DMS 273 (cell line): ENCODE results near the gene CHST8.

Source experiments
- DNase-seq: peaks from one replicate; lab custom pipeline; 2025; ENCODE audit not compliant: unreplicated experiment; lab: John Stamatoyannopoulos, UW

CHST8 gene

GRCh38 chr19:33734913-33735312 is 113.2 kb downstream of the CHST8 start:
- peak; percentile 42 for DNase-seq

DNA sequence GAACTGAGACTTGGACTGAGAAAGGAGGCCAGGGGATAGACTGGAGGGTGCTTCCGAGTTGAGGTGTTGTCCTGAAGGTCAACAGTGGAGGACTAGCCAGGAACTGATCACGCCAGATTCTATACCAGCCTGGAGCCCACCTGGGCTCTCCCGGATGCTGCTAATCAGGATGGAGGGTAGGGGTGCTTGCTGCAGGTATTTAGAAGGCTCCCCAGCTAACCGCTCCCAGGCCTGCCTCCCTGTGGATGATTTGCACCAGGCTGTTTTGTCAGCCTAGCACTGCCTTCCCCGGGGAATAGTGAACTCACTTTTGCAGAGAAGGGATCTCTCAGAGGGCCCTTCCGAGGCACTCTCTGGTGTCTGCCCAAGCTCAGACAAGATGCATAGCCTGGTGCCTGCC is 114.4 kb downstream of the CHST8 start:
- no peak for DNase-seq

GRCh38 chr19:33736787-33737186 is 115.0 kb downstream of the CHST8 start:
- no peak for DNase-seq

DNA sequence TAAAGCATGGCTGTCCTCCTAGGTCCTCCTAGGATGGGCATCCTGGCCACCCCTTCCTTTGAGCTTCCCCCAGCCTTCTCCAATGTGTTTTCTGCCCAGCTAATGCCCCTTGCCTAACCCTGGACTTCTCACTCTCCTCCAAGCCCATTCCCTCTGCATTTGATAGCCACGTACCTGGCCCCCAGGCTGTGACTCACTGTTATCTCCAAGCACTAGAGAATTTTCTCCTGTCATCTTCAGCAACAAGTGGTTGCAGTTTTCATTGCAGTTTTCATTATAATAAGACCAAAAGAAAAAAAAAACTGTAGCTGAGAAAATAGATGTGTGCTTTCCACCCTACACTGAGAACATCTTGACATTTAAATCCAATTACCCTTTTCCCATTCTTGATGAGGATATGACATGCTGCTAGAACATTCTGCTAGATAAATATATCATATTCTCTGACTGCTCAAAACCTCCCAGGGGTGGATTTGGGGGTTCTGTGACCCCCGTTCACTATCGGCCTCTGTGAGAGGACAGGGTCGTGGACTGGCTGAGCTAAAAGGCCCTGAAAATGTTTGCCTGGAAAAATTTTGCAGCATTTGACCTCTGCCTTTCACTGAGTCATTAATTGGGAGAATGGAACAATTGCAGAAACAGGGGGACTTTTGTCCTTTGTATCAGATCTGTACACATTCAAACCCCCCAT is 116.1 kb downstream of the CHST8 start:
- DNase-seq, result no peak

DNA sequence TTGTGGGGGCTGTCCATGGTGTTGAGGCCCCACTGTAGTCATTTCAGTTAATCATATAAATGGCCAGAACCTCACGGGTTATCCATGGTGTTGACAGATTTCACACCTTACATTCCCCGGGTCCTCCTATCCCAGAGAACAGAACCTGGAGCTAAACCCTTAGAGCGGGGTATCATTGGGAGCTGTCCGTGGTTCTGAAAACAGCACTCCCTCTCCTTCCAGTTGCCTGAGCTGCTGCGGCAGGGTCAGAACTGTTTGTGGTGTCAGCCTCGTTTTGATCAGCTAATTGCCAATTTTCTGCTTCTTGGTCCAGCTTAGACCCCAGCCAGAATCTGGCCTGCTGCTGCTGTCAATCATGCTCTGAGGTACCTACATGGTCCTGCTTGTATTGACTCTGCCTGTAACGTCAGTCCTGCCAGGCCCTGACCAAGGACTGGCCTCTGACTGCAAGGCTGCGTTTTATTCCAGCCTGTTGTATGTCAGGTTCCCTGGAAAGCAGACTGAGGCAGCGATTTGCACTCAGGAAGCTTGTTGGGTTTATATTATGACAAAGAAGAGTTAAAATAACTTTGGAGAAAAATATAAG is 119.2 kb downstream of the CHST8 start:
- peak; percentile 64 for DNase-seq

DNA sequence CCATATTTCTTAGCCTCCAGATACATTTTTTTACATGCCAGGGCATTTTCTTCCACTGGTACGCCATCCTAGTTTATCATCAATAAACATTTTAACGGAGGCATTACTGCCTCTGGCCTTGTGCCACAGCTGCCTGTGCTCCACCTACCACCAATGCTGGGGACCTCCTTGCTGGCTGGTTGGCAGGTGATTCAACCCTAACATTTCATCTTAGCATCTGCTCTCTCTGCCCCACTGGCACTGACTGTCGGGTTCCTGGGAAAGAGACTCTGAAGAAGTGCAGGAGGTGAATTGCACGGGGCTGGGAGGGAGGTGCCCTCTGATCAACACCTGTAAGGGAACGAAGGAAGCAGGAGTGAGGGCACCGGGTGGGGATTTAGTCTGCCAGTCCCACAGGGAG is 123.5 kb downstream of the CHST8 start:
- no peak for DNase-seq

DNA sequence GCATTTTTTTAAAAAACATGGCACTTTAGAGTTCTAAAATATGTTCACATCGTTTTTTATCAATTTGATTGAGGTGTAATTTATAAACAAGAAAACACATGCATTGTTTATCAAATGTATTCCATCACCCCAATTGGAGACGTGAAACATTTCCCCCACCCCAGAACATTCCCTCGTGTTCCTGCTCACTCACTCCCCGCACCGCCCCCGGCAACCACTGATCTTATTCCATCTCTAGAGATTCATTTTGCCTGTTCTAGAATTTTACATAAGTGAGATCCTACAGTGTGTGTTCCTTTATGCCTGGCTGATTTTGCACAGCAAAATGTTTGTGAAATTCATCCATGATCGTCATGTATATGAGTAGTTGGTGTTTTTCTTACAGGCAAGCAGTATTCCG is 124.4 kb downstream of the CHST8 start:
- DNase-seq, result no peak

GRCh38 chr19:33747273-33747672 is 125.5 kb downstream of the CHST8 start:
- DNase-seq, result no peak

- DNase-seq, result no peak
Measured at GRCh38 chr19:33748231-33748630, 126.5 kb downstream of the CHST8 start.

- no peak for DNase-seq
Measured at GRCh38 chr19:33749016-33749415, 127.3 kb downstream of the CHST8 start.

DNA sequence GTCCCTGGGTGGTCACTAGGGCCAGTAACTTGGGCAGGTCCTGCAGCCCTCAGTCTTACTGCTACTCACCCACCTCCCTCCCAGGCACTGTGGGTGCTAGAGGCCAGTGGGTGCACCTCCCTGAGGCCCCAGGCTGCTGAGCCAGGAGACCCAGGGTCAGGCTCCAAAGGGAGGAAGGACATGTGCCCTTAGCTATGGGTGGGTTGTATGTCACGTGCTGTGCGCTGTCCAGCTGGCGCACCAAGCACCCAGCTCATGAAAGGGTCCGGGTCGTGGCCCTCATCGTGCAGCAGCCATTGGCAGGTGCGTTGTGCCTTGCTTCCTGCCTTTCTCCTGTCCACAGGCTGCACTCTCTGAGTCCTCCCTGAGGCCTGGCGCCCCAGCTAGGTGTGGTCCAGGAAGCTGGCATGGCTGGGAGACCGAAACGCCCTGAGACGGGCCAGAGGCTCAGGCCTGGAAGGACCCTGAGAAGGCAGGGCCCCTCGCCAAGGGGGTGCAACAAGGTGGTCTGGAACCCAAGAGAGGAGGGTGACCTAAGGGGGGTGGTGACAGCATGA is 127.9 kb downstream of the CHST8 start:
- no peak for DNase-seq

DNA sequence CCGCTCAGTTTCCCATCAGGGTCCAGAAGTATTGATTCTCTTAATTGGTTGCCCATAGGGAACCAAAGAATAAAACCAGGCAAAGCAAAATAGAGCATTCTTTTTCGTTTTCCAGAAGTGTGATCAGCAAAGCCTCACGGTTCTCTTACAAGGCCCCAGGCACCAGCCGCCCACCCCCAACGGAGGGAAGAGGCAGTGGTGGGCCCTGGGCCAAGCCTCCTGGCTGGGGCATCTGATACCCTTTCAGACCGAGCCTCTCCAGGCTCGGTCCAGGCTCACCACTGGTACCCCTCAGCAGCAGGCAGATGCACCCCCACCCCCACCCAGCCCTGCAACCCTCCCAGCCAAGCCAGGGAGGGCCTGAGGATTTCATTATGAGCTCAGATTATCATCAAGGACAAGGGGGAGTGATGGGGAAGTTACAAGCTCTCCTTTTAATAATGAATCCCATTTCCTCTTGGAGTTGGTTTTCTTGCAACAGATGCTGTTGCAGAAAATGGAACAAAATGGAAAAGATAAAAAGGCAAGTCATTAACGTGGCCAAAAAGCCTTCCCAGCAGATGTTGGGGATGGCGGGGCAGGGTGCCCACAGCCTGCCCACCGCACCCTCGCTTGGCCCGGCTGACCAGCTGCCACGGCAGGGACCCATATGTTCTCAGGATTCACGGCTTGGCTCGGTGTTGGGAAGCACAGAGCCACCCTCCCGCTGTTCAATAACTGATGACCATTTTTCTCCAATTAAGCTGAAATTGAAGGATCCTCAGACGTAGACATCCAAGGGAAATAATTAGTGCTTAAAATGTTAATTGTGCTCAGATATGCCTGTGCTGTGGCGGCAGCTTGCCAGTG is 129.1 kb downstream of the CHST8 start:
- peak; percentile 84 for DNase-seq

DNA sequence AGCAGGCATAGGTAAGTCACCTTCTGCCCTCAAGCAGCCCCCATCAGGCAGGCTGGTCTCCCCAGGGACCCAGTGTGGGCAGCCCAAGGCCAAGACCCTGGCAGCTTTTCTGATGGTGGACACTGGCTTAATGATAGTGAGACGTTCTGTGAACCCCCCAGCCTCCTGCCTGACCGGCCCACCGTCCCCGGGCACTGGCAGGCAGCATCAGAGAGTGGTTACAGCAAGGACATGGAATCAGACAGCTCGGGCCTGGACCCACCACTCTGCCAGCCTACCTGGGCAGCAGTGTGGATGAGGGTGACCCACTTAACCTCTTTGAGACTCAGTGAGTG is 129.7 kb downstream of the CHST8 start:
- no peak for DNase-seq

- peak; percentile 65 for DNase-seq
Measured at GRCh38 chr19:33752018-33752800, 130.5 kb downstream of the CHST8 start.

DNA sequence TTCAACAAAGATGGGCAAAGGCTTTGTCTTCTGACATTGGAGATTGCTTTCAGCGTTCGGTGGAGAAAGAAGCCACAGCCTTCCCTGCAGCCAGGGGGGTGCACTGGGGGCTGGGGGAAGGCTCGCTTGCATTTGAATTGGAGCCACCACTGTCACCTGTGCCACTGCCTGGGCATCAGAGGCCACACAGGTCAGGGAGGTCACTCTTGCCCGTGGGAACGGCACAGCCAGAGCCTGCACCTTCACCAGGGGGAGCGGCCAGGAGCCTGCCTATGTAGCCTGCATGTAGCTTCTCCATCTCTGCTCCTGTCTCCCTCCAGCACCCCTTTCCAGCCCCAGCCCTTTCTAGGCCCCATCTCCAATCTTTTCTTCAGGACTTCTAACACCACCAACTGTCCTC is 131.2 kb downstream of the CHST8 start:
- DNase-seq, result no peak

- no peak for DNase-seq
Measured at GRCh38 chr19:33754361-33754760, 132.6 kb downstream of the CHST8 start.

GRCh38 chr19:33755099-33756035 is 133.6 kb downstream of the CHST8 start:
- DNase-seq, result peak; percentile 46

GRCh38 chr19:33756177-33756576 is 134.4 kb downstream of the CHST8 start:
- no peak for DNase-seq

GRCh38 chr19:33758541-33759013 is 136.8 kb downstream of the CHST8 start:
- no peak for DNase-seq

DNA sequence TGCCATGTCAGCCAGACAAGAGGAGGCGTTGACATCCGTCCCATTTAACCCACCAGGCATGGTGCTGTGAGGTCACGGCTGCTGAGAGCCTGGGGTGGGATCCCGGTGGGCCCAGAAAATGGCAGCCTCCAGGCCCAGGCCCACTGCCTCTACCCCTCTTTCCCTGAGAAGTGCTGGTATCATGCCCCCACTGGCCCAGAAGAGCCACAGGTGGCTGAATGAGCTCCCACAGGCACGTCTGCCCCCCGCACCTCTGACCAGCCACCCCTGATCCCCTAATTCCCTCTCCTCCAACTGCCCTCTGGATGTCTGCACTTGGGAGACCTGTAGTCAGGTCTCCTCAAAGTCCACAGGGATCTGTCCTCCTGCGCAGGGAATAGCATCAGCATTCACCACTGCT is 137.6 kb downstream of the CHST8 start:
- no peak for DNase-seq
